IMR-90 (cell line): ENCODE data around the gene MAGEA8. TPM values are rescaled to one million over a fixed set of nuclear protein-coding genes. Genes with fewer than 3 reads are reported as not detected.

Source experiments
- ATAC-seq: fragments of 200-7000 bp; cut with Tn5 transposase; 2 replicates; pipeline ENCODE4 v1.9.1; 2020; ENCODE audit warnings: low read depth, mild to moderate bottlenecking, moderate library complexity
- BruUV-seq: library from RNA; stranded (reverse); fragments of 400-500 nt; replicated peaks from 2 replicates; lab custom pipeline; 2021; lab: Mats Ljungman, UMichigan
- CTCF ChIA-PET: fragments of 300-600 bp; formaldehyde crosslinking; extraction: SDS; loops from one replicate; lab custom pipeline; 2021; ENCODE audit warnings: antibody characterized with exemption; lab: Yijun Ruan, JAX
- POLR2A ChIA-PET: fragments of 300-600 bp; sonication (Branson Sonifier 250); formaldehyde crosslinking; loops from one replicate; lab custom pipeline; 2022; ENCODE audit warnings: antibody characterized with exemption; ENCODE audit not compliant: unreplicated experiment; lab: Charles Lee
- DNase-seq: peaks from one replicate; pipeline ENCODE4 v3.0.0; 2013
- H2AFZ ChIP-seq: replicated peaks from 2 replicates; pipeline ENCODE3; 2013; ENCODE audit warnings: low read length, mild to moderate bottlenecking; ENCODE audit not compliant: poor library complexity
- H2AK5ac ChIP-seq: 2 replicates; pipeline ENCODE4 v1.6.1; 2013; ENCODE audit warnings: low read depth, low read length, inconsistent platforms
- H2AK9ac ChIP-seq: replicated peaks from 2 replicates; pipeline ENCODE3; 2013; ENCODE audit warnings: mild to moderate bottlenecking, low read depth, low read length, moderate library complexity; ENCODE audit not compliant: poor library complexity
- H2BK120ac ChIP-seq: 2 replicates; pipeline ENCODE4 v1.6.1; 2013; ENCODE audit warnings: low read depth, low read length, inconsistent platforms
- H2BK15ac ChIP-seq: 3 replicates; pipeline ENCODE4 v1.6.1; 2013; ENCODE audit warnings: low read depth, low read length, inconsistent platforms
- H2BK20ac ChIP-seq: 2 replicates; pipeline ENCODE4 v1.6.1; 2013; ENCODE audit warnings: low read depth, mild to moderate bottlenecking, inconsistent platforms, low read length, moderate library complexity
- H2BK5ac ChIP-seq: 2 replicates; pipeline ENCODE4 v1.6.1; 2013; ENCODE audit warnings: mild to moderate bottlenecking, low read depth, low read length, inconsistent platforms; ENCODE audit not compliant: poor library complexity, severe bottlenecking
- H3K14ac ChIP-seq: replicated peaks from 2 replicates; pipeline ENCODE4 v1.6.1; 2013; ENCODE audit warnings: low read depth, low read length, inconsistent platforms
- H3K18ac ChIP-seq: 2 replicates; pipeline ENCODE4 v1.6.1; 2013; ENCODE audit warnings: low read depth, low read length, control low read depth
- H3K23ac ChIP-seq: 2 replicates; pipeline ENCODE4 v1.6.1; 2013; ENCODE audit warnings: low read depth, low read length, inconsistent platforms
- H3K27ac ChIP-seq: 2 replicates; pipeline ENCODE4 v1.5.1; 2013; ENCODE audit warnings: mild to moderate bottlenecking, control low read depth, low read length; ENCODE audit not compliant: insufficient read depth
- H3K27me3 ChIP-seq: 2 replicates; pipeline ENCODE4 v1.6.1; 2013; ENCODE audit warnings: low read length; ENCODE audit not compliant: control insufficient read depth, insufficient read depth
- H3K36me3 ChIP-seq: 2 replicates; pipeline ENCODE4 v1.6.1; 2013; ENCODE audit warnings: low read length, mixed read lengths; ENCODE audit not compliant: control insufficient read depth, insufficient read depth
- H3K4ac ChIP-seq: 2 replicates; pipeline ENCODE4 v1.6.1; 2013; ENCODE audit warnings: low read depth, low read length, inconsistent platforms
- H3K4me1 ChIP-seq: 2 replicates; pipeline ENCODE4 v1.6.1; 2013; ENCODE audit warnings: low read length, mixed read lengths; ENCODE audit not compliant: control insufficient read depth, insufficient read depth
- H3K4me2 ChIP-seq: 2 replicates; pipeline ENCODE4 v1.6.1; 2013; ENCODE audit warnings: low read depth, mild to moderate bottlenecking, control low read depth, low read length, moderate library complexity
- H3K4me3 ChIP-seq: 2 replicates; pipeline ENCODE4 v1.5.1; 2013; ENCODE audit warnings: low read depth, mild to moderate bottlenecking, control low read depth, low read length, moderate library complexity; ENCODE audit not compliant: insufficient read depth
- H3K56ac ChIP-seq: 2 replicates; pipeline ENCODE4 v1.6.1; 2013; ENCODE audit warnings: low read length, inconsistent platforms; ENCODE audit not compliant: insufficient read depth; ENCODE audit errors: extremely low read depth
- H3K79me1 ChIP-seq, 2 experiments: 2 replicates each; pipeline ENCODE4 v1.6.1; 2013; ENCODE audit warnings: low read length in 2 of 2, inconsistent platforms in 1 of 2, low read depth in 1 of 2
- H3K9ac ChIP-seq: 2 replicates; pipeline ENCODE4 v1.6.1; 2013; ENCODE audit warnings: low read depth, low read length, control low read depth
- H3K9me1 ChIP-seq: 2 replicates; pipeline ENCODE4 v1.6.1; 2013; ENCODE audit warnings: low read length, inconsistent platforms; ENCODE audit not compliant: insufficient read depth
- H3K9me3 ChIP-seq: 2 replicates; pipeline ENCODE4 v1.6.1; 2013; ENCODE audit warnings: low read length; ENCODE audit not compliant: control insufficient read depth, insufficient read depth
- H4K20me1 ChIP-seq: 2 replicates; pipeline ENCODE4 v1.6.1; 2013; ENCODE audit warnings: low read length, inconsistent platforms; ENCODE audit not compliant: insufficient read depth
- H4K5ac ChIP-seq: 2 replicates; pipeline ENCODE4 v1.6.1; 2013; ENCODE audit warnings: mild to moderate bottlenecking, low read depth, low read length, control low read depth
- H4K8ac ChIP-seq, 2 experiments: 2 replicates each; pipeline ENCODE4 v1.6.1; 2013; ENCODE audit warnings: low read depth in 2 of 2, low read length in 2 of 2, control low read depth in 1 of 2, inconsistent platforms in 1 of 2
- H4K91ac ChIP-seq: 2 replicates; pipeline ENCODE4 v1.6.1; 2013; ENCODE audit warnings: low read depth, low read length, inconsistent platforms; ENCODE audit not compliant: insufficient read depth
- BHLHE40 ChIP-seq: fragments of 150-350 bp; IDR thresholded peaks from 2 replicates; pipeline ENCODE4 v1.6.1; 2016; ENCODE audit warnings: mild to moderate bottlenecking, low read depth, low read length
- CEBPB ChIP-seq: IDR thresholded peaks from 2 replicates; pipeline ENCODE4 v1.6.1; 2012; ENCODE audit warnings: low read depth, low read length, improper control_type of control experiment
- CHD1 ChIP-seq: IDR thresholded peaks from 2 replicates; pipeline ENCODE4 v1.6.1; 2012; ENCODE audit warnings: low read depth, low read length, improper control_type of control experiment
- CTCF ChIP-seq: conservative IDR thresholded peaks from 2 replicates; pipeline ENCODE4 v1.5.1; 2012; ENCODE audit warnings: mild to moderate bottlenecking, low read depth, low read length, improper control_type of control experiment
- ELK1 ChIP-seq: fragments of 150-350 bp; IDR thresholded peaks from 2 replicates; pipeline ENCODE4 v1.6.1; 2016; ENCODE audit warnings: low read depth, mild to moderate bottlenecking, low read length, moderate library complexity, borderline replicate concordance
- FOS ChIP-seq: fragments of 150-350 bp; IDR thresholded peaks from 2 replicates; pipeline ENCODE4 v1.6.1; 2016; ENCODE audit warnings: low read depth, low read length
- MAFK ChIP-seq: IDR thresholded peaks from 2 replicates; pipeline ENCODE4 v1.6.1; 2012; ENCODE audit warnings: low read depth, low read length, improper control_type of control experiment
- MAZ ChIP-seq: IDR thresholded peaks from 2 replicates; pipeline ENCODE4 v1.6.1; 2012; ENCODE audit warnings: low read depth, mild to moderate bottlenecking, low read length, improper control_type of control experiment, moderate library complexity, borderline replicate concordance
- MXI1 ChIP-seq: IDR thresholded peaks from 2 replicates; pipeline ENCODE4 v1.6.1; 2012; ENCODE audit warnings: low read depth, mild to moderate bottlenecking, low read length, moderate library complexity, borderline replicate concordance
- NFE2L2 ChIP-seq: fragments of 150-350 bp; IDR thresholded peaks from 2 replicates; pipeline ENCODE4 v1.6.1; 2016; ENCODE audit warnings: low read depth, mild to moderate bottlenecking, low read length
- POLR2A ChIP-seq: IDR thresholded peaks from 2 replicates; pipeline ENCODE4 v1.6.1; 2012; ENCODE audit warnings: mild to moderate bottlenecking, low read depth, low read length
- RAD21 ChIP-seq: IDR thresholded peaks from 2 replicates; pipeline ENCODE4 v1.6.1; 2012; ENCODE audit warnings: low read length, improper control_type of control experiment
- RCOR1 ChIP-seq: IDR thresholded peaks from 2 replicates; pipeline ENCODE4 v1.6.1; 2012; ENCODE audit warnings: mild to moderate bottlenecking, low read length, improper control_type of control experiment; ENCODE audit not compliant: insufficient replicate concordance
- RFX5 ChIP-seq: IDR thresholded peaks from 2 replicates; pipeline ENCODE4 v1.8.0; 2012; ENCODE audit warnings: low read depth, mild to moderate bottlenecking, low read length, moderate library complexity
- SMC3 ChIP-seq: fragments of 150-350 bp; IDR thresholded peaks from 2 replicates; pipeline ENCODE4 v1.6.1; 2016; ENCODE audit warnings: low read depth, mild to moderate bottlenecking, antibody characterized with exemption, low read length, moderate library complexity
- USF2 ChIP-seq: fragments of 150-350 bp; IDR thresholded peaks from 2 replicates; pipeline ENCODE4 v1.6.1; 2017; ENCODE audit warnings: mild to moderate bottlenecking, antibody characterized with exemption, low read length, low read depth
- dilution Hi-C: fragments of 300-500 bp; cut with HindIII; formaldehyde crosslinking; loops from one replicate; pipeline ENCODE4 v1.14.3; 2018; ENCODE audit warnings: low sequenced_read_pairs; ENCODE audit not compliant: unreplicated experiment
- in situ Hi-C: fragments of 300-500 bp; cut with MboI; formaldehyde crosslinking; loops from 3 replicates; pipeline ENCODE4 v1.14.3; 2019; ENCODE audit warnings: low sequenced_read_pairs, inconsistent platforms, mixed read lengths
- intact Hi-C: fragments of 100-400 bp; cut with micrococcal nuclease; formaldehyde crosslinking; loops from 2 replicates; pipeline ENCODE4 v1.10.0; 2022
- polyA plus RNA-seq, 3 experiments: library from polyadenylated mRNA; depleted of rRNA; stranded (reverse); fragments of >200 nt; gene quantifications; 2 replicates each; pipeline ENCODE4 v1.2.3, GENCODE V29; 2012; ENCODE audit warnings: low replicate concordance in 1 of 3
- total RNA-seq: library from RNA; depleted of rRNA; stranded (reverse); fragments of >200 nt; gene quantifications from 2 replicates; pipeline ENCODE4 v1.2.3, GENCODE V29; 2012

MAGEA8 gene
- total and polyA plus RNA-seq, 2 of the 4 experiments (the other 2 are of a cell fraction): not detected

- no peak overlapping the region for H2AFZ ChIP-seq
- H4K8ac ChIP-seq: no peak overlapping the region
- no peaks in the 10 kb centered on the region for H3K36me3 ChIP-seq
- no peak overlapping the region for H4K91ac ChIP-seq
- TF ChIP-seq CEBPB: no peak
- TF ChIP-seq FOS: no peak
- TF ChIP-seq MAZ: no peak
- TF ChIP-seq POLR2A: no peak
- TF ChIP-seq ELK1: no peak
- no peak for TF ChIP-seq RAD21
- TF ChIP-seq MXI1: no peak
- TF ChIP-seq CTCF: no peak
- TF ChIP-seq BHLHE40: no peak
- TF ChIP-seq NFE2L2: no peak
- no peak for TF ChIP-seq CHD1
- TF ChIP-seq RFX5: no peak
- no peak for TF ChIP-seq SMC3
- no peak for TF ChIP-seq MAFK
- TF ChIP-seq RCOR1: no peak
- TF ChIP-seq USF2: no peak
- H3K4me3 ChIP-seq: no peak overlapping the region
- no peak overlapping the region for H2BK120ac ChIP-seq
- no peak overlapping the region for H3K18ac ChIP-seq
- H3K9me1 ChIP-seq: no peaks in the 10 kb centered on the region
- no peak overlapping the region for H2BK20ac ChIP-seq
- no peak overlapping the region for H3K23ac ChIP-seq
- no peak overlapping the region for H2AK9ac ChIP-seq
- DNase-seq: no peak
- ATAC-seq: no peak
- no peak overlapping the region for H3K27ac ChIP-seq
- no peak overlapping the region for H3K56ac ChIP-seq
- no peak overlapping the region for H3K4me2 ChIP-seq
- CTCF ChIA-PET: no interaction called here
- no peaks in the 10 kb centered on the region for H3K27me3 ChIP-seq
- H4K5ac ChIP-seq: no peak overlapping the region
- no peak overlapping the region for H3K4ac ChIP-seq
- H2AK5ac ChIP-seq: no peak overlapping the region
- H3K9me3 ChIP-seq: no peaks in the 10 kb centered on the region
- no peaks in the 10 kb centered on the region for H3K4me1 ChIP-seq
- H2BK15ac ChIP-seq: no peak overlapping the region
- H3K9ac ChIP-seq: no peak overlapping the region
- intact Hi-C loops: no loop called here
- H3K14ac ChIP-seq: no peak overlapping the region
- no peak overlapping the region for H2BK5ac ChIP-seq
- in situ Hi-C loops: loop anchor here (25.0 kb wide), 1 partner anchor 125 kb away; the partner anchor contains the start of gene MAGEA11
- POLR2A ChIA-PET: no interaction called here
- no peaks in the 10 kb centered on the region for H4K20me1 ChIP-seq
- dilution Hi-C loops: no loop called here
- no peaks in the 10 kb centered on the region for H3K79me1 ChIP-seq
- BruUV-seq: no TSS peak
These were observed 43.8 kb upstream of the MAGEA8 start for GRCh38 chrX:149837167-149837566.
